NCI-H82 (cell line): ENCODE data around the gene KCNJ5.

Source experiments
- DNase-seq: peaks from one replicate; lab custom pipeline; 2025; lab: John Stamatoyannopoulos, UW

KCNJ5 gene

DNA sequence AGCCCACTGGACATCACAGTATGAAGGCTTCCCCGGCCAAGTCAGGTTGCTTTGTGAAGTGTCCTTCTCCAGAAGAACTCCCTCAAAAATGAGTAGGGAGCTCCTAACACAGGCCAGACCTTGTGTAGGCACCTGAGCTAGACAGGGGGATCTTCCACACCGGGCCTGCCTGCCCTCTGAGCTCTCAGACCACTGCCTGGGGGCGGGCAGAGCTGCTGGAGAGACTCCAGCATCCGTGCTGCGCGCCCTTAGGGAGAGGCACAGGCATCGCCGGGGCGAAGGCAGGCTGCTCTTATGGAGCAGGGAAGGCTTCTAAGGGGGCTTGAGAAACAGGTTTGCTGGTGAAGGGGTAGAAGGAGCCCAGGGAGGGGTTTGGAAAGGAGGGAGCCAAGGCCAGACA lies 4.4 kb downstream of the KCNJ5 start:
- DNase-seq, result no peak

DNA sequence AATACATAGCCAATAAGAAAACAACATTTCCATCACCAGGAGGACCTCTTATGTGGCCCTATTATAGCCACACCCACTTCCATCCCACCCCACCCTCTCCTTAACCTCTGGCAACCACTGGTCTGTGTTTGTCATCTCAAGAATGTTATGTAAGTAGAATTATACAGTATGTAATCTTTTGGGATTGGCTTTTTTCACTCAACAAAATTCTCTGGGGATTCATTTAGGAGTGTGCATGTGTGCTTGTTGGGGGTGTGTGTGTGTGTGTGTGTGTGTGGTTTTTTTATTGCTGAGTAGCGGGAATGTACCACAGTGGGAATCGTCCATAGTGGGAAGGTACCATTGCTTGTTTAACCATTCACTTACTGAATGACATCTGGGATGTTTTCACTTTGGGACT lies 5.2 kb downstream of the KCNJ5 start:
- no peak for DNase-seq

DNA sequence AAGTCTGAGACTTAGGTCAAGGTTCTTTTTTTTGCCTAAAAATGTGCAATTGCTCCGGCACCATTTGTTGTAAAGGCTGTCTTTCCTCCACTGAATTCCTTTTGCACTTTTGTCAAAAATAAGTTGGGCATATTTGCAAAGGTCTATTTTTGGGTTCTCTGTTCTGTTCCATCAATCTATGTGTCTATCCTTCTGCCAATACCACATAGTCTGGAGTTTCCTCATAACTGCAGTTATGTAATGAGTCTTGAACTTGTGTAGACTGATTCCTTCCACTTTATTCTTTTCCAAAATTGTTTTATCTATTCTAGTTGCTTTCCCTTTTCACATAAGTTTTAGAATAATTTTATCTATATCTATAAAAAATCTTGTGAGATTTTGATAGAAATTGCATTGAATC lies 6.7 kb downstream of the KCNJ5 start:
- DNase-seq, result no peak

GRCh38 chr11:128898580-128899344 lies 7.6 kb downstream of the KCNJ5 start:
- no peak for DNase-seq

GRCh38 chr11:128900468-128900867 lies 9.3 kb downstream of the KCNJ5 start:
- no peak for DNase-seq

GRCh38 chr11:128901653-128902514 lies 10.7 kb downstream of the KCNJ5 start:
- DNase-seq, result no peak

DNA sequence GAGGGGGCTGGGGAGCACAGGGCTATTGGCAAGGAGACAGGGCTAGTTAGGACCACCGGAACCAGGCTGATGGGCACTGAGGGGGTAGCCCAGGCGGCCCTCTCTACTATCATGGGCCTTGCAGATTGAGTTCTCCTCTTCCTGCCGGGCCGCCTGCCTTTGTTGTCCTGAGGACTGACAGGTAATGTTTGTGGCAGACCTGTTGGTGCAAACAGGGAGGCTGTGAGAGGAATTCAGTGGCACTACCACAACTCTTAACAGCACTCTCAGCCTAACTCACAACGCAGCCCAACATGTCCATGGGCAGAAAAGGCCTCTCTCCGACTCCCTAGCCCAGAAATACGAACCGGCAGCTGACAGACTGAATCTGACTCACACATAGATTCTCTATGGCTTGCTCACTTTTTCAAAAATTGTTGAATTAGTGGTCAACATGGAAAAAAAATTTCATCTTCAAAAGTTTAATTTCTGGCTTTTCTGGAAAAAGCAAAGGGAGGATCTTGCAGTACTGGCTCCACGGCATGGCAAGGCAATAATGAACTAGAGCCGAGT lies 11.4 kb downstream of the KCNJ5 start:
- DNase-seq, result no peak

DNA sequence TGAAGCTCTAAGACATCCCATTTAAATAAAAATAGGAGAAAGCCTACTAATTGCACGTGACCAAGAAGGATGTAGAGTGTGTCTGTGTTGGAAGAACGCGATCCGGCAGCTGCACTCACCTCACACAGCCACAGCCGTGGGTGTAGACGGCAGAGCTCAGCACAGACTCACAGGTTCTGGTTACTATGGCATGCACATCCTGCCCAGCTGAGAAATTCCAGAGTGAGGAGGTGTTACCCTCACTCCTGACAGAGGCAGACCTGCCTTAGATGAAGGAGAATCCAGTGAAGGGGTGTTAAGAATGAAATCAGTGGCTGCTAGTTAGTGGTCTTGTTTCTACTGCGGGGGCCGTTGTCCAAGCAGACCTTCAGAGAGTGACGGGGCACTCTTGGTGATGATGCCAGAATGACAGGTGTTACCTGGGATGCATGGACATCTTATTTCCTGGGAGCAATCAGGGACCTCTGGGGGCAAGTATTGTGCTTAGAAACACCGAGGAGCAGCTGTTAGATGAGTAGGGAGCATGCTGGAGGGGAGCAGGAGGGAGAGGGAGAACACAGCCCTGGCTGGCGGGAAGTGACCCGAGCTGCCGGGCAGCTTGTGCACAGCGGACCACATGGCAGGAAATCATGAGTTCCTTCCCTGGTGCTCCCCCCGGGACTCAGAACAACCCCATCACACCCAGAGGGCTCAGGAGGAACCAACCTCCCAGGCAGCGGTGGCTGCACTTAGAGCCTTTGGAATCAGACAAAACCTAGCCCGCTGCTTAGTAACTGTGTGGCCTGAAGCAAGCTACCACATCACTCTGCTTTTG lies 12.3 kb downstream of the KCNJ5 start:
- DNase-seq, result no peak

- DNase-seq, result no peak
Measured at GRCh38 chr11:128904303-128904655, 13.1 kb downstream of the KCNJ5 start.

DNA sequence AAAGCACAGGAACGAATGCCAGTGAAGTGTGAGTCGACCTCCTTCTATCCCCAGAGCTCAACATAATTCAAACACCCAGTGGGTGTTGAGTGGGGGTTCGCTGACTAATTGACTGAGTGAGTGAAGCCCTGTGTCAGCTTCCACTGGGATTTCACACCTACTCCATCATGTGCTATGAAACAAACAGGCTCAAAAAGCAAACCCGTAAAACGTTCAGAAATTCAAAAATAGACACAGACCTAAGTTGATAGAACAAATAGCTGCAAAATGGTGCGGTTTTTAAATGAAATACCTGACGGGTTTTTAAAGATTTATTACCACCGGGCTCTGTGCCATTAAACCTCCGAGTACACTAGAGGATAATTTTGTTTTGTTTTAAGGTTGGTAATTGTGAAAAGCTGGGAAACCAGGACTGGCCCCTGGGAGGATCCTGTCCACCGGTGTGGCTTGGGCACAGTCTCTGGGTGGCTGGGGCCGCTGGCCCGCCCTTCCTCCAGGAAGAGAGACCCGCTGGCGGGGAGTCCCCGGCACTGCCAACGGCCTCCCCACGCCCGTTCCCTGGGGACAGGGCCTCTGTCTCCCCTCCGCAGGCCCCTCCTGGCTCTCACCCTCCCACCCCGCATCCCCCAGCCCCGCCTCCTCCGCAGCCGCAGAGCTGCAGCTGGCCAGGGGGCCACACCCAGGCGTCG lies 13.6 kb downstream of the KCNJ5 start:
- DNase-seq, result peak; percentile 75

DNA sequence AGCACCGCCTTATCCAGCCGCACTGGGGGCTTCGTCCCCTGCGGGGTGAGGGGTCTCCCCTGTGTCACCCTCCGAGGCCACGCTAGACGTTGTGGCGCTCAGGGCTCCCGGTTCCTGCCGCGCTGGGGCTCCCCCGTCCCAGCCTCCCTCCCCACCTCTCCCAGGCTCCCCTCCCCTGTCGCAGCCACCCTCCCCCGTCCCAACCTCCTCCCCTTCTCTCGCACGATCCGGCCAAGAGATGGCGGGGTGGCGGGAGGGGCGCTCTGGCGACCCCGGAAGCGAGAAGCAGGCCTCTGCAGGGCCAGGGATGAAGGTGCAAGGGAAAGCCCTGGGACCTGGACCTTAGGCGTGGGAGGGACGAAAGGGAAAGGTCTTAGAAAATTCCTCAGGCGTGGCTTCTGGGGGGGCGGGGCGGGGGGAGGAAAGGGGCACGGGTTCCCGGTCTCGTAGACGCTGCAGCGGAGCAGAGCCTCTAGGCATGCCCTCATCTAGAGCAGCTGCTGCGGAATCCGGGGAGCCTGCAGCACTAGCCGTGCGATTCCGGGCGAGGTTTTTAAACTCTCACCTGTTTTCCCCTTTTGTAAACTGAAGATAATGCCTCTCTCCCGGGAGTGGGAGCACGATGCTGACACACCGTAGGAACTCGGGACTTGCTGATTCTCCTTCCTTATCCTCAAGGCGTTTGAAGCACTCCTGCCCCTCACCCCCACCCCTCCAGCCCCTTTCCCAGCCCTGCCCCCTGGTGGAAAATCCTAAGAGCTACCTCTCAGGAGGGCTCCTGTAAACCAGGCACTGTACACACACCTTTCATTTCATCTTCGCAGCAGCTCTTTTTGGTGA lies 14.4 kb downstream of the KCNJ5 start:
- peak; percentile 83 for DNase-seq

DNA sequence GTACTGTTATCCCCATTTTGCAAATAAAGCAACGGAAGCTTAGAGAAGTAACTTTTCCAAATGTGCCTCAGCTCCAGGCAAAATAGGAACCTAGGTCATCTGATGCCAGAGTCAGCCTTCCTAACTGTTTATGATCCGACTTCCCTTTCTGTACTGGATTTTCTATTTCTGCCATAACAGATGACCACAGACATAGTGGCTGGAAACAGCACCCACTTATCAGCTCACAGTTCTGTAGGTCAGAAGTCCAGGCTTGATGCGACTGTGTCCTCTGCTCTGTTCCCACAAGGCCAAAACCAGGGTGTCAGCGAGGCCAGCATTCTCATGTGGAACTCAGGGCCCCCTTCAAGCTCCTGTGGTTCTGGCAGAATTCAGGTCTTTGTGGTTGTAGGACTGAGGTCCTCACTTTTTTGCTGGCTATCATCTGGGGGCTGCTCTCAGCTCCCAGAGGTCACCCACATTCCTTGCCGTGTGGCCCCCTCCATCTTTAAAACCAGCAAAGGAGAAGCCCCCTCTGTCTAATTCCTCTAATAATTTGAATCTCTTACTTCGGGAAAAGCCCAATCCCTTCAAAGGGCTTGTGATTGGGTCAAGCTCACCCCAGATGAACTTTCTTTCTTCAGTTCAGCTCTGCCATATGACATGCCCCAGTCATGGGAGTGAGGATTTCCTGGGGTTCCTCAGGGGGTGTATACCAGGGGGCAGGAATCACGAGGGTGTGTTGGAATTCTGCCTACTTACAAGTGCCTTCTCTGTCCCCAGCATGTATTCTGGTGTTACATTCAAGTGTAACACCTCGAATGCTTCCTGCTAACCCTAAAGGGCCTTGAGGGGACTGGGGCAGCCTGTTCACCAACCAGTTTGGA lies 15.3 kb downstream of the KCNJ5 start:
- DNase-seq, result no peak

- peak; percentile 17 for DNase-seq
Measured at GRCh38 chr11:128907585-128907984, 16.4 kb downstream of the KCNJ5 start.

GRCh38 chr11:128908391-128909246 lies 17.5 kb downstream of the KCNJ5 start:
- DNase-seq, result no peak

DNA sequence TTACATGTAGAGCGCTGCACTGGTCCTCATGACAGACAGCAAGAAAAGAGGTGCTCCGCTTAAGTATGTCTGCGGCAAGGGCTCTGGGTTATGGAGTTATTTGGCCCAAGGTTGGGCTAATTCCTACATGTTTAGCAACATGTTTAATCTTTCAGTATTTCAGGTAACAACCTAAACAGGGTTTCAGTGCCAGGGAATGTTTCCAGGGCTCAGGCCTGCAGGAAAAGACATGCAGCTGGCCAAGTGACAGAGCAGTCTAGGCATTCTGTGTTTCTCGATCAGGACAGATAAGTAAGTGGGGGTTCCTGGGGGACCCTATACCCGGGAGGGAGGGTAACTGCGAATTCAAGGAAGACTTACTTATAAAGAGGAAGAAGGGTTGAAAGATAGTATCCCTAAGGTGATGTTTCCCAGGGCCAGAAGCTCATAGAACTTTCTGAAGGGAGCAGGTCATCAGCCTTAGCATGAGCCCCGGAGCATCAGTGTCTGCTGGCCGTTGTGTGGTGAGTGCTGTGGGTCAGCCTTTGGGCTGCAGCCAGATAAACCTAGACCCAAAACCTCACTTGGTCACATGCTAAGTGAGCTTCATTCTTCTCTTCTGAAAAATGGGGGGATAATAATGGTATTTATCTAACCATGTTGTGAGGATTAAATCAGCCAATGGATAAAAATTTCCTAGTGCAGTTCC lies 18.4 kb downstream of the KCNJ5 start:
- no peak for DNase-seq

DNA sequence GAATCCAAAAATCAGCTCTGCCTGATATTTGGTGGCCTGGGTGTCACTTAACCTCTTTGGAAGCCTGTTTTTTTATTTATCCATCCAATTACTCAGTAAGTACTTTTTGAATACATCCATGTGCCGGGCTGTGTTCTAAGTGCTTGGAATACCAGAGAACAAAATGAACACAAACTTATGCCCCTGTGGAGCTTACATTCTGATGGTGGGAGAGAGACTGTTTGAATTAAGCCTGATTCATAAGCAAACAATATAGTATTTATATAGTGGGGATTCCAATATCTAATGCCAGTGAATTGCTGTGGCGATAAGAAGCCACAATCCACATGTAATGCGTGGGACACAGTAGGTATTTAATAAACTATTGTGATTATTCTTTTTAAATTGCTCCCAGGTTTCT lies 19.4 kb downstream of the KCNJ5 start:
- no peak for DNase-seq

GRCh38 chr11:128911239-128911638 lies 20.1 kb downstream of the KCNJ5 start:
- DNase-seq, result no peak

DNA sequence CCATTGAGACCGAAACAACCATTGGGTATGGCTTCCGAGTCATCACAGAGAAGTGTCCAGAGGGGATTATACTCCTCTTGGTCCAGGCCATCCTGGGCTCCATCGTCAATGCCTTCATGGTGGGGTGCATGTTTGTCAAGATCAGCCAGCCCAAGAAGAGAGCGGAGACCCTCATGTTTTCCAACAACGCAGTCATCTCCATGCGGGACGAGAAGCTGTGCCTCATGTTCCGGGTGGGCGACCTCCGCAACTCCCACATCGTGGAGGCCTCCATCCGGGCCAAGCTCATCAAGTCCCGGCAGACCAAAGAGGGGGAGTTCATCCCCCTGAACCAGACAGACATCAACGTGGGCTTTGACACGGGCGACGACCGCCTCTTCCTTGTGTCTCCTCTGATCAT lies 20.5 kb downstream of the KCNJ5 start:
- no peak for DNase-seq
